Cardiac muscle cell (in vitro differentiated cells and primary cell): ENCODE measurements around the gene MSL1. TPM values are rescaled to one million over a fixed set of nuclear protein-coding genes. Genes with fewer than 3 reads are reported as not detected.

Experiments
- DNase-seq, 2 donors: peaks; one replicate each; pipeline versions ENCODE4 v3.0.0 to v3.0.0-alpha.2; 2010 to 2017; ENCODE audit warnings: low read depth in 1 of 2, low spot score in 1 of 2
- H3K27ac ChIP-seq: fragments of 200-600 bp; sonication (generic); 2 replicates; pipeline ENCODE4 v1.5.1; 2016
- H3K27me3 ChIP-seq: fragments of 200-600 bp; sonication (generic); 2 replicates; pipeline ENCODE4 v1.6.0; 2016; ENCODE audit warnings: control low read depth
- H3K36me3 ChIP-seq: fragments of 200-600 bp; sonication (generic); 2 replicates; pipeline ENCODE4 v1.5.1; 2016; ENCODE audit warnings: control low read depth
- H3K4me1 ChIP-seq: fragments of 200-600 bp; sonication (generic); 2 replicates; pipeline ENCODE4 v1.8.1; 2017; ENCODE audit warnings: low read depth, mild to moderate bottlenecking, mixed run types
- H3K4me3 ChIP-seq: fragments of 200-600 bp; sonication (generic); 2 replicates; pipeline ENCODE4 v1.5.1; 2016; ENCODE audit warnings: mild to moderate bottlenecking
- H3K9me3 ChIP-seq: fragments of 200-600 bp; sonication (generic); 2 replicates; pipeline ENCODE4 v1.5.1; 2017; ENCODE audit warnings: low read depth, mild to moderate bottlenecking, control low read depth
- CTCF ChIP-seq: IDR thresholded peaks from 2 replicates; pipeline ENCODE4 v1.5.1; 2012; ENCODE audit warnings: low read depth, mild to moderate bottlenecking, low read length
- polyA plus RNA-seq: library from polyadenylated mRNA; unstranded; fragments of >200 nt; fragmentation: Nextera tagmentation; extraction: Ambion mirVana; gene quantifications from 2 replicates; pipeline ENCODE4 v1.2.1, GENCODE V29; 2016
- total RNA-seq: library from RNA; depleted of rRNA; stranded (reverse); fragments of >200 nt; gene quantifications from 2 replicates; pipeline ENCODE4 v1.2.3, GENCODE V29; 2016

MSL1 gene
- total and polyA plus RNA-seq, 2 experiments from 2014 or later, result 33.2 to 104 TPM

- no peaks in the 10 kb centered on the region for H3K27me3 ChIP-seq
- peak; percentile 58 to 78 for DNase-seq
- H3K27ac ChIP-seq, result peak overlapping the region; percentile 94
Observed at GRCh38 chr17:40122136-40122998, 596 bp downstream of the MSL1 start.

GRCh38 chr17:40122999-40123810, 1.4 kb downstream of the MSL1 start:
- H3K27ac ChIP-seq, result peak overlapping the region; percentile 94
- peak; percentile 57 to 73 for DNase-seq
- TF ChIP-seq CTCF, result no peak

More at GRCh38 chr17:40122136-40122998, 596 bp downstream of the MSL1 start:
- no peak for TF ChIP-seq CTCF
- peaks cover 9% of the 10 kb centered on the region for H3K4me1 ChIP-seq
- peaks cover 11% of the 10 kb centered on the region for H3K36me3 ChIP-seq
- H3K9me3 ChIP-seq, result no peaks in the 10 kb centered on the region
- peak overlapping the region; percentile 99 for H3K4me3 ChIP-seq

DNA sequence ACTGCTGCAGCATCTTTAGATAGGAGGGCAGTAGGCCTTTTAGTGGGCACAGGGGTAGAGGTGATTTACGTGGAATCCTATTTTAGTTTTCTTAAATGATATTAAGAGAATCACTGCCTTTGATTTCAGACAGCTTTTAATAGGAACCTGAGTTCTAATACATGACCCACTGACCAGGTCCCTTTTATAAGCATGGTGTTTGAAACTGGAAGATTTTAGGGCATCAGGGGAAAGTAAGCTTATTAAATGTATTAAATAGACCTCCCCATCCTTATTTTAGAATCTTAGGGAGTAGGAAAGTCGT, 2.0 kb downstream of the MSL1 start:
- Histone ChIP-seq H3K4me1 (peaks cover 9% of the 10 kb centered on the region), H3K4me3 (peak overlapping the region; percentile 99), H3K9me3 (no peaks in the 10 kb centered on the region), H3K36me3 (peaks cover 20% of the 10 kb centered on the region), H3K27me3 (no peaks in the 10 kb centered on the region), H3K27ac (peak overlapping the region; percentile 94)
- DNase-seq, result no peak
- TF ChIP-seq CTCF, result no peak

More at GRCh38 chr17:40122999-40123810, 1.4 kb downstream of the MSL1 start:
- Histone ChIP-seq H3K4me3 (peak overlapping the region; percentile 99), H3K4me1 (peaks cover 9% of the 10 kb centered on the region), H3K9me3 (no peaks in the 10 kb centered on the region), H3K27me3 (no peaks in the 10 kb centered on the region), H3K36me3 (peaks cover 17% of the 10 kb centered on the region)

DNA sequence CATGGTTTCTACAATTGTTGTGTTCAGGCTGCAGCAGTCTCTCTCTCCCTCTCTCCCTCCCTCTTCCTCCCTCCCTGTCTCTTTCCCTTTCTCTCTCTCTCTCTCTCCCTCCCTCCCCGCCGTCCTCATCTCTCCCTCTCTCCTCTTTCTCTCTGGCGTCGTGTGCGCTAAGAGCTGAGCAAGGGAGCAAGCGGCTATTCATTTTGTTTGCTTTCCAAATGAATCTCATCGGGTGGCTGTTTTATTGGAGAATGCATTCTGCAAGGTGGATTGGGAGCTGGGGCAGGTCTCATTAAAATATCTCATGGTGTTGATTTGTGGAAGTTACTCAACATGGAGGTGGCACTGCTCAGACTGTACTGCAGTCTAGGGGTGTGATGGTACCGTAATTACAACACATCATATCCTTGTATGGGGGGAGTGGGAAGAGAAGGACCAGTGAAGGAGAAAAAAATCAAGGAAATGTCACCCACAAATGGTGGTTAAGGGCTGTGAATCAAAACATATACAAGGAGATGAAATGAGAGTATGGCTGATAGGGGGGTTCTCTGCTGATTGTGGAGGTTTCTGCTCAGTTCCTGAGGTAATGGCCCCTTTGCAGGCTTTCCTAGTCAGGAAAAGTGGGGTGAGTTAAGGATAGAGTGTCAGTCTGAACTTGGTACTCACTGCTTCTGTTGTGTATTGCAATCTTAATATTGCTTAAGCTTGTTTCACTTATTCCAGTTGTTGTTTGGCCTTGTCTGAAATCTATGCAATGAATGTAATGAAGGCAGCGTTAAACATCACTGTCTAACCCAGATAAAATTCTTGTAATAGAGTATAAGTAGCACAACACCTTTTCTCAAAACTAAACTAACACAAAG, 2.7 kb downstream of the MSL1 start:
- TF ChIP-seq CTCF, result no peak
- peaks cover 9% of the 10 kb centered on the region for H3K4me1 ChIP-seq
- no peaks in the 10 kb centered on the region for H3K9me3 ChIP-seq
- peak overlapping the region; percentile 94 for H3K27ac ChIP-seq
- peak; percentile 35 to 53 for DNase-seq
- peak overlapping the region; percentile 99 for H3K4me3 ChIP-seq
- H3K36me3 ChIP-seq, result peaks cover 26% of the 10 kb centered on the region
- H3K27me3 ChIP-seq, result no peaks in the 10 kb centered on the region

DNA sequence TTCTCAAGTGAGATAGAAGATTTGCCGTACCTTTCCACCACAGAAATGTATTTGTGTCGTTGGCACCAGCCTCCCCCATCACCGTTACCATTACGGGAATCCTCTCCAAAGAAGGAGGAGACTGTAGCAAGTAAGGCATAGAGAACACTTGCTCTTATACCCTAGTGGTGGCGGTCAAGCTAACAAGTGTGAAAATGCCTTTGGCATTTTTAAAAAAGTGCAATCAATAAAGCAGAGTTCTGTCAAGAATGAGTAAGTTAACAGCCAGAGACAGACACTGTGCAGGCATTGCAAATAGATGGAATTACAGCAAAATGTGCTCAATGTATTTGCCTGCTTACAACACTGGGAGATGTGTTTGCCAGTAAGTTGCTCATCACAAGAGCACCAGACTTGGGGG, 7.7 kb downstream of the MSL1 start:
- no peak for TF ChIP-seq CTCF
- Histone ChIP-seq H3K4me1 (peaks cover 8% of the 10 kb centered on the region), H3K27me3 (no peaks in the 10 kb centered on the region), H3K9me3 (no peaks in the 10 kb centered on the region), H3K27ac (peak overlapping the region; percentile 28), H3K36me3 (peaks cover 70% of the 10 kb centered on the region), H3K4me3 (no peak overlapping the region)
- no peak for DNase-seq
